ENCODE data around the gene PLET1. TPM values are rescaled to one million over a fixed set of nuclear protein-coding genes. Genes with fewer than 3 reads are reported as not detected.

The PLET1 gene
- total and polyA plus RNA-seq, 9 of the 15 experiments (the other 6 are each of a cell fraction or from before 2014, with no cell fraction given), result not detected

DNA sequence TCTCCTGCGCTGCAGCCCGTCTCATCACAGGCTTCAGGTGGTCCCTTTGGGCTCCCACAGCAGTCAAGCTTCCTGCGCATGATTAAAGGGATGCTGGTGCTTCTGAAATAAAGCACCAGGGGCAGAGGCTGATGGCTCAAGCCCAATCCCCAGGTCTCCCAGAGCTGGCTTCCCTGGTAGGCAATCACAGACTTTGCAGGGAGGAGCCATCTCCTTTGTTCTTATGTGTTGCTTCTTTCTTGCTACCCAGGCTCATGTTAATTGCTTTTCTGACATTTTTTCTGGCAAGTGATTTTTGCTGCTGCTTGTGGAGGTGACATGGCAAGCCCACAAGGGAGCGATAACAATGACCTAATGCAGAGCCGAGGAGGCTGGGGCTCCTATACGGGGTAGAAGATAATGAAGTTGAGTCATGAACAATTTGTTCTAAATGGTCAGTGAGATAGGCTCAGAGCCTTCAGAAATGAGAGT is 25.2 kb upstream of the PLET1 start (continued):
- TF ChIP-seq ZNF644 (tag; IDR thresholded peaks at IDR 0.05; ENCODE audit: low read depth) (no peak), JUN (IDR thresholded peaks at IDR 0.05; ENCODE audit: borderline replicate concordance, low read depth, low read length) (peak; percentile 66), JUN (CRISPR knock-in tag; IDR thresholded peaks at IDR 0.05; ENCODE audit: borderline replicate concordance) (no peak), MEF2A (IDR thresholded peaks at IDR 0.05; ENCODE audit: control insufficient read depth, low read depth, low read length) (no peak), EHMT2 (IDR thresholded peaks at IDR 0.05) (peak; percentile 21; the same call in 1 of the 2 replicates), FOSL1 (tag; conservative IDR thresholded peaks at IDR 0.05) (peak; percentile 90), GTF2E2 (tag; IDR thresholded peaks at IDR 0.05) (no peak), PCBP1 (IDR thresholded peaks at IDR 0.05; ENCODE audit: low read depth, low read length, poor library complexity, severe bottlenecking) (no peak), POLR2AphosphoS5 (IDR thresholded peaks at IDR 0.05; ENCODE audit: control insufficient read depth, insufficient read depth, low read depth, low read length) (peak; percentile 48; the same call in 1 of the 2 replicates), TFAM (CRISPR knock-in tag; conservative IDR thresholded peaks at IDR 0.05) (no peak), CTBP1 (IDR thresholded peaks at IDR 0.05; ENCODE audit: borderline replicate concordance) (0 out of 2 replicates have a peak, but pooled peaks have one; percentile 27), DPF2 (IDR thresholded peaks at IDR 0.05) (peak; percentile 86), LEF1 (IDR thresholded peaks at IDR 0.05) (0 out of 2 replicates have a peak, but pooled peaks have one; percentile 22), CCAR2 (IDR thresholded peaks at IDR 0.05; ENCODE audit: low read depth, low read length) (no peak), OTX1 (CRISPR knock-in tag; IDR thresholded peaks at IDR 0.05) (no peak), TAL1 (IDR thresholded peaks at IDR 0.05) (peak; percentile 36; the same call in 1 of the 2 replicates), CBFA2T2 (conservative IDR thresholded peaks at IDR 0.05) (peak; percentile 63), HDAC2 (IDR thresholded peaks at IDR 0.05) (0 out of 2 replicates have a peak, but pooled peaks have one; percentile 43), CBFB (CRISPR knock-in tag; IDR thresholded peaks at IDR 0.05) (no peak)
- TF ChIP-seq, protein P1, sequence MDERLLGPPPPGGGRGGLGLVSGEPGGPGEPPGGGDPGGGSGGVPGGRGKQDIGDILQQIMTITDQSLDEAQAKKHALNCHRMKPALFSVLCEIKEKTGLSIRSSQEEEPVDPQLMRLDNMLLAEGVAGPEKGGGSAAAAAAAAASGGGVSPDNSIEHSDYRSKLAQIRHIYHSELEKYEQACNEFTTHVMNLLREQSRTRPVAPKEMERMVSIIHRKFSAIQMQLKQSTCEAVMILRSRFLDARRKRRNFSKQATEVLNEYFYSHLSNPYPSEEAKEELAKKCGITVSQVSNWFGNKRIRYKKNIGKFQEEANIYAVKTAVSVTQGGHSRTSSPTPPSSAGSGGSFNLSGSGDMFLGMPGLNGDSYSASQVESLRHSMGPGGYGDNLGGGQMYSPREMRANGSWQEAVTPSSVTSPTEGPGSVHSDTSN (CRISPR knock-in tag; IDR thresholded peaks at IDR 0.05; ENCODE audit: low read depth), result no peak
- TF ChIP-seq, protein P1 (tag; conservative IDR thresholded peaks at IDR 0.05; ENCODE audit: low read depth), result 0 out of 2 replicates have a peak, but pooled peaks have one; percentile 17
- TF ChIP-seq, protein P2, sequence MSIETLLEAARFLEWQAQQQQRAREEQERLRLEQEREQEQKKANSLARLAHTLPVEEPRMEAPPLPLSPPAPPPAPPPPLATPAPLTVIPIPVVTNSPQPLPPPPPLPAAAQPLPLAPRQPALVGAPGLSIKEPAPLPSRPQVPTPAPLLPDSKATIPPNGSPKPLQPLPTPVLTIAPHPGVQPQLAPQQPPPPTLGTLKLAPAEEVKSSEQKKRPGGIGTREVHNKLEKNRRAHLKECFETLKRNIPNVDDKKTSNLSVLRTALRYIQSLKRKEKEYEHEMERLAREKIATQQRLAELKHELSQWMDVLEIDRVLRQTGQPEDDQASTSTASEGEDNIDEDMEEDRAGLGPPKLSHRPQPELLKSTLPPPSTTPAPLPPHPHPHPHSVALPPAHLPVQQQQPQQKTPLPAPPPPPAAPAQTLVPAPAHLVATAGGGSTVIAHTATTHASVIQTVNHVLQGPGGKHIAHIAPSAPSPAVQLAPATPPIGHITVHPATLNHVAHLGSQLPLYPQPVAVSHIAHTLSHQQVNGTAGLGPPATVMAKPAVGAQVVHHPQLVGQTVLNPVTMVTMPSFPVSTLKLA (conservative IDR thresholded peaks at IDR 0.05), result peak in 1 of 2 experiments; percentile 29; a peak in 1 of 4 replicates
- TF ChIP-seq, protein P3, sequence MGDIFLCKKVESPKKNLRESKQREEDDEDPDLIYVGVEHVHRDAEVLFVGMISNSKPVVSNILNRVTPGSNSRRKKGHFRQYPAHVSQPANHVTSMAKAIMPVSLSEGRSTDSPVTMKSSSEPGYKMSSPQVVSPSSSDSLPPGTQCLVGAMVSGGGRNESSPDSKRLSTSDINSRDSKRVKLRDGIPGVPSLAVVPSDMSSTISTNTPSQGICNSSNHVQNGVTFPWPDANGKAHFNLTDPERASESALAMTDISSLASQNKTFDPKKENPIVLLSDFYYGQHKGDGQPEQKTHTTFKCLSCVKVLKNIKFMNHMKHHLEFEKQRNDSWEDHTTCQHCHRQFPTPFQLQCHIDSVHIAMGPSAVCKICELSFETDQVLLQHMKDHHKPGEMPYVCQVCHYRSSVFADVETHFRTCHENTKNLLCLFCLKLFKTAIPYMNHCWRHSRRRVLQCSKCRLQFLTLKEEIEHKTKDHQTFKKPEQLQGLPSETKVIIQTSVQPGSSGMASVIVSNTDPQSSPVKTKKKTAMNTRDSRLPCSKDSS (IDR thresholded peaks at IDR 0.05; ENCODE audit: low read depth, partially characterized antibody), result no peak
- TF ChIP-seq, protein P4, sequence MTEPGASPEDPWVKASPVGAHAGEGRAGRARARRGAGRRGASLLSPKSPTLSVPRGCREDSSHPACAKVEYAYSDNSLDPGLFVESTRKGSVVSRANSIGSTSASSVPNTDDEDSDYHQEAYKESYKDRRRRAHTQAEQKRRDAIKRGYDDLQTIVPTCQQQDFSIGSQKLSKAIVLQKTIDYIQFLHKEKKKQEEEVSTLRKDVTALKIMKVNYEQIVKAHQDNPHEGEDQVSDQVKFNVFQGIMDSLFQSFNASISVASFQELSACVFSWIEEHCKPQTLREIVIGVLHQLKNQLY (CRISPR knock-in tag; conservative IDR thresholded peaks at IDR 0.05), result no peak
